Middle frontal gyrus (tissue), 1 donor: ENCODE results near the gene RGS19.

Experiments
- DNase-seq: peaks from one replicate; pipeline ENCODE4 v3.0.0-alpha.2; 2015; ENCODE audit warnings: low spot score; ENCODE audit errors: extremely low spot score

RGS19 gene

GRCh38 chr20:64077541-64077875 is 1.8 kb downstream of the RGS19 start:
- no peak for DNase-seq

- no peak for DNase-seq
Measured at GRCh38 chr20:64077094-64077493, 2.2 kb downstream of the RGS19 start.

- DNase-seq, result no peak
Measured at GRCh38 chr20:64076061-64076997, 3.0 kb downstream of the RGS19 start.

GRCh38 chr20:64075556-64075955 is 3.8 kb downstream of the RGS19 start:
- DNase-seq, result no peak

- DNase-seq, result no peak
Measured at GRCh38 chr20:64074963-64075362, 4.4 kb downstream of the RGS19 start.

- DNase-seq, result no peak
Measured at GRCh38 chr20:64074184-64074789, 5.0 kb downstream of the RGS19 start.

- no peak for DNase-seq
Measured at GRCh38 chr20:64073476-64074183, 5.7 kb downstream of the RGS19 start.

- no peak for DNase-seq
Measured at GRCh38 chr20:64072498-64073063, 6.7 kb downstream of the RGS19 start.

GRCh38 chr20:64071341-64072332 is 7.7 kb downstream of the RGS19 start:
- no peak for DNase-seq

GRCh38 chr20:64070244-64070993 is 8.9 kb downstream of the RGS19 start:
- no peak for DNase-seq

- no peak for DNase-seq
Measured at GRCh38 chr20:64069614-64070243, 9.6 kb downstream of the RGS19 start.

- DNase-seq, result no peak
Measured at GRCh38 chr20:64069209-64069613, 10.1 kb downstream of the RGS19 start.

GRCh38 chr20:64068386-64069208 is 10.7 kb downstream of the RGS19 start:
- DNase-seq, result no peak

GRCh38 chr20:64067733-64068307 is 11.5 kb downstream of the RGS19 start:
- no peak for DNase-seq

GRCh38 chr20:64067005-64067632 is 12.2 kb downstream of the RGS19 start:
- no peak for DNase-seq

- no peak for DNase-seq
Measured at GRCh38 chr20:64065974-64066343, 13.4 kb downstream of the RGS19 start.

GRCh38 chr20:64065062-64065973 is 14.0 kb downstream of the RGS19 start:
- DNase-seq, result no peak
